Effector CD8-positive, alpha-beta T cell (primary cell): ENCODE data around the gene GRK6.
A peak's percentile ranks its signal among the peaks of the same experiment; 100 is the strongest.

Experiments used
- DNase-seq: peaks from one replicate; lab custom pipeline; 2025; lab: John Stamatoyannopoulos, UW
- total RNA-seq, 4 experiments: gene quantifications; one replicate each; lab custom pipeline; 2026; lab: John Stamatoyannopoulos, UW

Gene GRK6
- 132 to 171 (median 166) reads per million in 4 experiments for total RNA-seq

- DNase-seq: peak; percentile 49
Observed at GRCh38 chr5:177426566-177427210, at the start of gene GRK6. Gene GRK6, plus strand, starts transcription at chr5:177426676. Its CDS starts 170 bp downstream, at chr5:177426846.

GRCh38 chr5:177377851-177378776 lies 48.4 kb upstream of the GRK6 start:
- DNase-seq: no peak

GRCh38 chr5:177378884-177379883 lies 47.3 kb upstream of the GRK6 start:
- no peak for DNase-seq

- DNase-seq: no peak
Observed at GRCh38 chr5:177380805-177381126, 45.7 kb upstream of the GRK6 start.

GRCh38 chr5:177382423-177383029 lies 44.0 kb upstream of the GRK6 start:
- no peak for DNase-seq

GRCh38 chr5:177383181-177383580 lies 43.3 kb upstream of the GRK6 start:
- DNase-seq: no peak

- no peak for DNase-seq
Observed at GRCh38 chr5:177384134-177384533, 42.3 kb upstream of the GRK6 start, which contains the start of gene SLC34A1. Gene SLC34A1, plus strand, starts transcription at chr5:177384434. Its CDS starts 1,308 bp downstream, at chr5:177385742.

- no peak for DNase-seq
Observed at GRCh38 chr5:177385720-177386119, 40.8 kb upstream of the GRK6 start.

GRCh38 chr5:177386542-177386941 lies 39.9 kb upstream of the GRK6 start:
- no peak for DNase-seq

GRCh38 chr5:177387405-177387804 lies 39.1 kb upstream of the GRK6 start:
- DNase-seq: no peak

GRCh38 chr5:177388521-177389052 lies 37.9 kb upstream of the GRK6 start:
- no peak for DNase-seq

GRCh38 chr5:177389241-177390169 lies 37.0 kb upstream of the GRK6 start:
- DNase-seq: no peak

- DNase-seq: peak; percentile 82
Observed at GRCh38 chr5:177390363-177391300, 35.8 kb upstream of the GRK6 start.

GRCh38 chr5:177392765-177393164 lies 33.7 kb upstream of the GRK6 start:
- no peak for DNase-seq

GRCh38 chr5:177393206-177393765 lies 33.2 kb upstream of the GRK6 start:
- no peak for DNase-seq

GRCh38 chr5:177393990-177394389 lies 32.5 kb upstream of the GRK6 start:
- DNase-seq: no peak

GRCh38 chr5:177396078-177396477 lies 30.4 kb upstream of the GRK6 start:
- DNase-seq: no peak

GRCh38 chr5:177396807-177397206 lies 29.7 kb upstream of the GRK6 start:
- no peak for DNase-seq
